Endothelial cell (in vitro differentiated cells): ENCODE measurements around the gene KCNT2. TPM values are rescaled to one million over a fixed set of nuclear protein-coding genes. Genes with fewer than 3 reads are reported as not detected.
"Not testable (repeated sequence)": the region's sequence is repeated elsewhere in the genome, so short reads cannot be mapped to it uniquely, and the experiment has no call there.

Source experiments
- DNase-seq: peaks from one replicate; pipeline ENCODE4 v3.0.0; 2021; ENCODE audit warnings: low spot score
- H3K27ac Mint-ChIP-seq: one replicate; pipeline ENCODE4 v1.8.0; 2021; ENCODE audit warnings: mixed read lengths, inconsistent platforms; ENCODE audit not compliant: unreplicated experiment
- H3K27me3 Mint-ChIP-seq: one replicate; pipeline ENCODE4 v1.8.0; 2021; ENCODE audit warnings: mild to moderate bottlenecking, moderate library complexity, mixed read lengths, inconsistent platforms; ENCODE audit not compliant: unreplicated experiment
- H3K36me3 Mint-ChIP-seq: one replicate; pipeline ENCODE4 v1.8.0; 2021; ENCODE audit warnings: mild to moderate bottlenecking, low read depth, mixed read lengths, inconsistent platforms; ENCODE audit not compliant: unreplicated experiment
- H3K4me1 Mint-ChIP-seq: one replicate; pipeline ENCODE4 v1.8.0; 2021; ENCODE audit warnings: mild to moderate bottlenecking, mixed read lengths, inconsistent platforms; ENCODE audit not compliant: unreplicated experiment
- H3K4me3 Mint-ChIP-seq: one replicate; pipeline ENCODE4 v1.8.0; 2021; ENCODE audit warnings: mild to moderate bottlenecking, mixed read lengths, inconsistent platforms; ENCODE audit not compliant: unreplicated experiment
- H3K9me3 Mint-ChIP-seq: one replicate; pipeline ENCODE4 v1.8.0; 2021; ENCODE audit warnings: mixed read lengths, inconsistent platforms; ENCODE audit not compliant: unreplicated experiment
- CTCF ChIP-seq: fragments of 200-600 bp; sonication (generic); IDR thresholded peaks from one replicate; pipeline ENCODE4 v1.5.0; 2021; ENCODE audit warnings: antibody characterized with exemption; ENCODE audit not compliant: unreplicated experiment
- total RNA-seq: library from RNA; stranded (reverse); fragmentation: NEBNext Ultra II Directional; extraction: Animal tissue kit (Norgen Biotek cat#: 25700); gene quantifications from one replicate; pipeline ENCODE4 v1.2.1, GENCODE V29; 2021; ENCODE audit not compliant: unreplicated experiment

KCNT2 gene
- total RNA-seq, 1 donor from 2014 or later, result 7.1 TPM

- Mint-ChIP-seq H3K27ac (no peak overlapping the region), H3K9me3 (no peaks in the 10 kb centered on the region), H3K27me3 (no peaks in the 10 kb centered on the region), H3K36me3 (no peaks in the 10 kb centered on the region), H3K4me3 (no peak overlapping the region), H3K4me1 (no peaks in the 10 kb centered on the region)
- TF ChIP-seq CTCF, result no peak
- DNase-seq, result no peak
Observed at GRCh38 chr1:196295766-196296165, 312.5 kb downstream of the KCNT2 start.

GRCh38 chr1:196278816-196279215 lies 329.4 kb downstream of the KCNT2 start:
- no peak overlapping the region for H3K4me3 Mint-ChIP-seq
- H3K36me3 Mint-ChIP-seq, result no peaks in the 10 kb centered on the region
- DNase-seq, result no peak
- H3K27me3 Mint-ChIP-seq, result no peaks in the 10 kb centered on the region
- no peaks in the 10 kb centered on the region for H3K9me3 Mint-ChIP-seq
- H3K4me1 Mint-ChIP-seq, result no peaks in the 10 kb centered on the region
- no peak overlapping the region for H3K27ac Mint-ChIP-seq
- no peak for TF ChIP-seq CTCF

GRCh38 chr1:196277860-196278259 lies 330.4 kb downstream of the KCNT2 start:
- no peaks in the 10 kb centered on the region for H3K4me1 Mint-ChIP-seq
- H3K36me3 Mint-ChIP-seq, result no peaks in the 10 kb centered on the region
- H3K27ac Mint-ChIP-seq, result no peak overlapping the region
- H3K4me3 Mint-ChIP-seq, result no peak overlapping the region
- H3K9me3 Mint-ChIP-seq, result no peaks in the 10 kb centered on the region
- DNase-seq, result no peak
- TF ChIP-seq CTCF, result no peak
- no peaks in the 10 kb centered on the region for H3K27me3 Mint-ChIP-seq

- H3K4me3 Mint-ChIP-seq, result no peak overlapping the region
- H3K9me3 Mint-ChIP-seq, result no peaks in the 10 kb centered on the region
- no peak for TF ChIP-seq CTCF
- no peak overlapping the region for H3K27ac Mint-ChIP-seq
- peaks cover 7% of the 10 kb centered on the region for H3K4me1 Mint-ChIP-seq
- H3K27me3 Mint-ChIP-seq, result no peaks in the 10 kb centered on the region
- no peaks in the 10 kb centered on the region for H3K36me3 Mint-ChIP-seq
- DNase-seq, result no peak
Observed at GRCh38 chr1:196271212-196271947, 336.9 kb downstream of the KCNT2 start.

GRCh38 chr1:196263086-196263485 lies 345.2 kb downstream of the KCNT2 start:
- DNase-seq, result not testable (repeated sequence)

More at GRCh38 chr1:196263086-196263485, 345.2 kb downstream of the KCNT2 start:
- not testable (repeated sequence) for H3K9me3 Mint-ChIP-seq, H3K4me1 Mint-ChIP-seq, H3K36me3 Mint-ChIP-seq, H3K27ac Mint-ChIP-seq, H3K4me3 Mint-ChIP-seq, H3K27me3 Mint-ChIP-seq
